Left ventricle myocardium inferior (tissue), 1 donor: ENCODE results near the gene ATN1. TPM values are rescaled to one million over a fixed set of nuclear protein-coding genes. Genes with fewer than 3 reads are reported as not detected.
A peak's percentile ranks its signal among the peaks of the same experiment; 100 is the strongest.

Experiments used
- DNase-seq: peaks from one replicate; pipeline ENCODE4 v3.0.0-alpha.2; 2020
- H3K27ac ChIP-seq: fragments of 200-600 bp; replicated peaks from 2 replicates; pipeline ENCODE4 v1.8.0; 2021
- H3K27me3 ChIP-seq: fragments of 200-600 bp; 2 replicates; pipeline ENCODE4 v1.8.0; 2021; ENCODE audit warnings: low read depth
- H3K36me3 ChIP-seq: fragments of 200-600 bp; 2 replicates; pipeline ENCODE4 v1.8.0; 2021
- H3K4me1 ChIP-seq: fragments of 200-600 bp; 2 replicates; pipeline ENCODE4 v1.8.0; 2021
- H3K4me3 ChIP-seq: fragments of 200-600 bp; 2 replicates; pipeline ENCODE4 v1.8.0; 2021; ENCODE audit warnings: mild to moderate bottlenecking, moderate library complexity
- H3K9me3 ChIP-seq: fragments of 200-600 bp; replicated peaks from 2 replicates; pipeline ENCODE4 v1.8.0; 2021
- CTCF ChIP-seq: fragments of 200-600 bp; IDR thresholded peaks from 2 replicates; pipeline ENCODE4 v1.8.0; 2021; ENCODE audit warnings: antibody characterized with exemption, mild to moderate bottlenecking, borderline replicate concordance
- intact Hi-C: fragments of 100-400 bp; cut with micrococcal nuclease; formaldehyde crosslinking; loops from one replicate; pipeline ENCODE4 v1.11.0; 2022
- total RNA-seq: library from RNA; stranded (reverse); fragmentation: NEBNext Ultra II Directional; extraction: Animal tissue kit (Norgen Biotek cat#: 25700); gene quantifications from one replicate; pipeline ENCODE4 v1.2.1, GENCODE V29; 2021
- donor health status: DM: no; HTN: yes; CAD: no; lungs with severe emphysema.

Gene ATN1
- total RNA-seq, 1 donor from 2014 or later = 71.4 TPM

GRCh38 chr12:6923851-6924250 lies 3.9 kb upstream of the ATN1 start:
- no peak for DNase-seq
- Histone ChIP-seq H3K36me3 (no peaks in the 10 kb centered on the region), H3K9me3 (no peaks in the 10 kb centered on the region), H3K27me3 (no peaks in the 10 kb centered on the region), H3K4me3 (no peak overlapping the region), H3K27ac (peak overlapping the region; percentile 97), H3K4me1 (peaks cover 44% of the 10 kb centered on the region)
- intact Hi-C loops = no loop called here
- TF ChIP-seq CTCF = no peak

- no peak for TF ChIP-seq CTCF
- intact Hi-C loops = no loop called here
- H3K27ac ChIP-seq = peak overlapping the region; percentile 97
- no peak for DNase-seq
- peak overlapping the region; percentile 92 for H3K4me3 ChIP-seq
- no peaks in the 10 kb centered on the region for H3K9me3 ChIP-seq
- peaks cover 57% of the 10 kb centered on the region for H3K4me1 ChIP-seq
- no peaks in the 10 kb centered on the region for H3K36me3 ChIP-seq
- H3K27me3 ChIP-seq = no peaks in the 10 kb centered on the region
Measured at GRCh38 chr12:6925239-6925539, 2.6 kb upstream of the ATN1 start.

GRCh38 chr12:6925540-6926279 lies 2.0 kb upstream of the ATN1 start:
- TF ChIP-seq CTCF = peak; percentile 22
- intact Hi-C loops = no loop called here
- Histone ChIP-seq H3K9me3 (no peaks in the 10 kb centered on the region), H3K36me3 (no peaks in the 10 kb centered on the region), H3K27me3 (no peaks in the 10 kb centered on the region), H3K27ac (peak overlapping the region; percentile 97), H3K4me1 (peaks cover 62% of the 10 kb centered on the region), H3K4me3 (peak overlapping the region; percentile 92)
- peak; percentile 73 for DNase-seq

- Histone ChIP-seq H3K4me3 (peak overlapping the region; percentile 92), H3K27me3 (no peaks in the 10 kb centered on the region), H3K27ac (peak overlapping the region; percentile 97), H3K36me3 (no peaks in the 10 kb centered on the region), H3K9me3 (no peaks in the 10 kb centered on the region), H3K4me1 (peaks cover 87% of the 10 kb centered on the region)
- DNase-seq = no peak
- no peak for TF ChIP-seq CTCF
- intact Hi-C loops = no loop called here
Measured at GRCh38 chr12:6928022-6928702, 403 bp downstream of the ATN1 start.

DNA sequence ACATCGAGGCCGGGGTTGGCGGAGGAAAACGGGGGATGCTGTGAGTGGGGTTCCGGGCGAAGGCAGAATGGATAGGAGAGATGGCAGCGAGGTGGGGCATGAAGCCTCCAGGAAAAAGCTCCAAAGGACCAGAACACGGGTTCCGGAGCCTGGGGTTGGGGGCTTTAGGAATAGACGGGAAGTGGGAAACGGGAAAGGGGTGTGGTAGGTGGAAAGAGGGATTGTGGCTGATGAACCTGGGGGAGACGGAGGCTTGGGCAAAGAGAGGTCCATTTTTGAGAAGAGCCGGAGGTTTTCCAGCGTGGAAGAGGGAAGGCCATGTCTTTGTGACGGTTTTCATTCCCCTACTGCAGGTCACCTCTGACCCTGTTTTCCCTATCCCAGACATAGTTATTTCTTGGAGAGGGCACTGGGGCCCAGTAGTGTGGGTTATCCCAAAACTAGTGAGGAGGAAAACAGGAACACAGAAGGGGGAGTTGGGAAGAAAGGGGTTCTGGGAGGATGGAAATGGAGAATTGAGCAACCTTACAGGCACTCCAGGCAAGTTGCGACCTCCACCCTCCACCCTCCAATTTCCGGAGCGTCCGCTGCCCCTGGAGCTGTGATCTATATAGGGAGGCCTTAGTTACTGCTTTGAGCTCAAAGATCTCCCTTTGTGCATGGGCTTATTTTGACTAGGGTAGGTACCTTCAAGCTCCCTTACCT lies 1.1 kb downstream of the ATN1 start:
- Histone ChIP-seq H3K27me3 (no peaks in the 10 kb centered on the region), H3K4me1 (peaks cover 93% of the 10 kb centered on the region), H3K9me3 (no peaks in the 10 kb centered on the region), H3K4me3 (peak overlapping the region; percentile 92), H3K36me3 (no peaks in the 10 kb centered on the region), H3K27ac (peak overlapping the region; percentile 97)
- DNase-seq = no peak
- no peak for TF ChIP-seq CTCF
- intact Hi-C loops = no loop called here
